ENCODE data around the gene PHYHD1.

DNA sequence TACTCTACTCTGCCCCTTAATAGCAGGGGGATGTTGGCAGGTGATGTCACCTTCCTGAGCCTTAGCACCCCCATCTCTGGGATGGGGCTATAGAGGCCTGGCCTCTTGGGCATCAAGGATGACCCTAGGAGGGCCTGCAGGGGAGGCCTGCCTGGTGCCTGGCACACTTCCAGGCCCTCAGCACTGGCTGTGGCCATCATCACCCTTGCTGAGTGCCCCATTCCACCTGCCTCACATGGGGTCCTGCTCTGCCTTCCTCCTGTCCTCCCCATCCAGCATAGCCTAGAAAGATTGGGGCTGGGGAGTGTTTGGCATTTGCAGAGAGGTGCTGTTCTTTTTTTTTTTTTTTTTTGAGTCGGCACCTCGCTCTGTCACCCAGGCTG is 17.7 kb upstream of the PHYHD1 start:
- TF ChIP-seq CTCF (IDR thresholded peaks at IDR 0.05 in 2 of 3, conservative IDR thresholded peaks at IDR 0.05 in 1 of 3; ENCODE audit: borderline replicate concordance in 1 of 3, insufficient read depth in 1 of 3, low read depth in 2 of 3, low read length in 2 of 3): no peak
- TF ChIP-seq ZBTB33 (IDR thresholded peaks at IDR 0.05; ENCODE audit: extremely low read depth, insufficient replicate concordance, low read length): no peak
- TF ChIP-seq, protein P1, sequence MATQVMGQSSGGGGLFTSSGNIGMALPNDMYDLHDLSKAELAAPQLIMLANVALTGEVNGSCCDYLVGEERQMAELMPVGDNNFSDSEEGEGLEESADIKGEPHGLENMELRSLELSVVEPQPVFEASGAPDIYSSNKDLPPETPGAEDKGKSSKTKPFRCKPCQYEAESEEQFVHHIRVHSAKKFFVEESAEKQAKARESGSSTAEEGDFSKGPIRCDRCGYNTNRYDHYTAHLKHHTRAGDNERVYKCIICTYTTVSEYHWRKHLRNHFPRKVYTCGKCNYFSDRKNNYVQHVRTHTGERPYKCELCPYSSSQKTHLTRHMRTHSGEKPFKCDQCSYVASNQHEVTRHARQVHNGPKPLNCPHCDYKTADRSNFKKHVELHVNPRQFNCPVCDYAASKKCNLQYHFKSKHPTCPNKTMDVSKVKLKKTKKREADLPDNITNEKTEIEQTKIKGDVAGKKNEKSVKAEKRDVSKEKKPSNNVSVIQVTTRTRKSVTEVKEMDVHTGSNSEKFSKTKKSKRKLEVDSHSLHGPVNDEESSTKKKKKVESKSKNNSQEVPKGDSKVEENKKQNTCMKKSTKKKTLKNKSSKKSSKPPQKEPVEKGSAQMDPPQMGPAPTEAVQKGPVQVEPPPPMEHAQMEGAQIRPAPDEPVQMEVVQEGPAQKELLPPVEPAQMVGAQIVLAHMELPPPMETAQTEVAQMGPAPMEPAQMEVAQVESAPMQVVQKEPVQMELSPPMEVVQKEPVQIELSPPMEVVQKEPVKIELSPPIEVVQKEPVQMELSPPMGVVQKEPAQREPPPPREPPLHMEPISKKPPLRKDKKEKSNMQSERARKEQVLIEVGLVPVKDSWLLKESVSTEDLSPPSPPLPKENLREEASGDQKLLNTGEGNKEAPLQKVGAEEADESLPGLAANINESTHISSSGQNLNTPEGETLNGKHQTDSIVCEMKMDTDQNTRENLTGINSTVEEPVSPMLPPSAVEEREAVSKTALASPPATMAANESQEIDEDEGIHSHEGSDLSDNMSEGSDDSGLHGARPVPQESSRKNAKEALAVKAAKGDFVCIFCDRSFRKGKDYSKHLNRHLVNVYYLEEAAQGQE (IDR thresholded peaks at IDR 0.05; ENCODE audit: low read depth): no peak

Data from HCT116 (cell line).